GM04504 (cell line): ENCODE data around the gene SOX13.

Experiments
- DNase-seq: peaks from one replicate; pipeline ENCODE4 v3.0.0-alpha.2; 2012; ENCODE audit warnings: low read depth

The SOX13 gene

DNA sequence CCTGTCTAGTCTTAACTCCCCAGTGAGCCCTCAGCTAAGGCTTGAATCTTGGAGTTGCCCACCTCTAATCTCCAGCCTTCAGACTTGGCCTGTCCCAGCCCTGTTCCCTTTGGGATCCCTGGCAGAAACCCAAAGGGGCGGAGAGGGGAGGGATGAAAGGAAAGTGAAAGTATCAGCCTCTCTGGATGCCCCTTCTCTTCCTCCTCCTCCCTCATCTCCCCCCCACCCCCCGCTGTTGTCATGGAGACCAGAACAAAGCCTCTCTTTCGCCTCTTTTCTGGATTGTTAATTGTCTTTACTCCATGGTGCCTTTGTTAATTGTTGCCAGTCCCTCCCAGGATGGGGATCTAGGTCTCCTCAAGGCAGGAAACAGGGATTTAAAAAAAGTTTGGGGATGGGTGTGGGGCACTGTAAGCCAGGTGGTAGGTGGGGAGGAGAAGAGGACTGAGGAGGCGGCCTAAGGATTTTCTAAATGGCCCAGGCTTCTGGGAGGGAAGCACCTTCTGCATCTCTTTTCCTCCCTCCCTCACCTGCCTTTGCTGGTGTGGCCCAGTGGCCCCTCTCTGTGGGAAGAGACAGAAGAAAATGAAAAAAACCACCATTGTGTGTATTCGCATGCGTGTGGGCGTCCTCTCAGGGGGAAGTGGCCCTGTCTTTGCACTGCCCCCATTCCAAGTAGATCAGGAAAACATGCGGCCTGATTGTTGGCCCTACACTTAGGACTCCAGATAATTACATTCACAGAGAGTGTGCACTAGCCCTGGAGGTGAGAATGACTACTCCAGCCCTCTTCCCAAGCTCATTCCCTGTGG is 7.5 kb upstream of the SOX13 start:
- DNase-seq = no peak

DNA sequence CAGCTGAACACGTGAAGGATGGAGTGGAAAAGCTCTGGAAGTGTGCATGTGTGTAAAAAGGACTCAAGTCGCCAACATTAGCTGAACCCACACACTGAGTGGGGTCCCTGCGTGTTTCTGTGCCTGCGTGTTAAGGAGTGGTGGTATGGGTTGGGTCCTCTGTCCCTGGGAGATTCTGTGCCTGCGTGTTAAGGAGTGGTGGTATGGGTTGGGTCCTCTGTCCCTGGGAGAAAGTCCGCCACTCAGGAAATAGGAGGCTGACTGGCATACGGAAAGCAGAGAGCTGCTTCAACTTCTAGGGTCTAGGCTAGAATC is 7.0 kb upstream of the SOX13 start:
- DNase-seq = no peak

DNA sequence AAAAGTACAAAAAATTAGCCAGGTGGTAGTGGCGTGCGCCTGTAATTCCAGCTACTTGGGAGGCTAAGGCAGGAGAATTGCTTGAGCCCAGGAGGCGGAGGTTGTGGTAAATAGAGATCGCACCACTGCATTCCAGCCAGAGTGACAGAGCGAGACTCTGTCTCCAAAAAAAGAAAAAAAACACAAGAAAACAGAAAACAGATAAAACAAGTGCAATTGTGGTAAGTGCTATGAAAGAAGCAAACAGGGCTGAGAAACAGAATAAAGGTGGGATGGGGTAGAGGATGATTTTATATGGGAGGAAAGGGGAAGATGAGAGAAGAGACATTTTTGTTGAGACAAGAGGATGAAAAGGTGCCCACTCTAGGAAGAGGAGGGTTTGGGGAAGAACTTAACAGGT is 5.0 kb upstream of the SOX13 start:
- no peak for DNase-seq

DNA sequence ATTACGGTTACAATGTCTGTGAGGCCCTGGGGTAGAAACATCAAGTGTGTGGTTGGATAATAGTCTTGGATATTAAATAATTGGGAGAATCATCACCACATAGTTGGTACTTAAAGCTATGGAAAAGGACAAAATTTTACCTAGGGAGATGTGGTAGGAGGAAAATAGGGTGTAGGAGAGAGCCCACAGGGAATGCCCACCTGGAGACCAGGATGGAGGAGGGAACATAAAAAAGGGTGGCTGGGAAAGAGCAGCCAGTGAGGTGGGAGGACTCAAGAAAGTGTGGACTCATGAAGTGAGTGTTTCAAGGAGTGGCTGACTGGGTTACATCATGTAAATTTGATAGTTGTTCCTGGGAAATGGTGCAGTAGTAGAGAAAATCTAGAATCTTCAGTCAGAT is 3.0 kb upstream of the SOX13 start:
- no peak for DNase-seq

DNA sequence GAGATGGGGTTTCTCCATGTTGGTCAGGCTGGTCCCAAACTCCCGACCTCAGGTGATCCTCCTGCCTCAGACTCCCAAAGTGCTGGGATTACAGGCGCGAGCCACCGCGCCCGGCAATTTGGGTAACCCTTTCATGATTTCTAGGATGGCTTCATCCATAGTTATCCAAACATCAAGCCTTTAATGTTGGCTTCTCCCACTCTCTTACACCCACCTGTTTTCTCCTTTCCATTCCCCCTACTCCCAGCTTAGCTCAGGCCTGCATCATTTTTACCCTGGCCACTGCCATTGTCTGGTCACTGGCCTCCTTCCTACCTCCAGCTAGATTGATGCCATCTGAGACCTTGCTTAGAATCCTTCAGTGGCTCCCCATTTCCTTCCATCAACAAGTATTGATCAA is 2.0 kb upstream of the SOX13 start:
- no peak for DNase-seq

DNA sequence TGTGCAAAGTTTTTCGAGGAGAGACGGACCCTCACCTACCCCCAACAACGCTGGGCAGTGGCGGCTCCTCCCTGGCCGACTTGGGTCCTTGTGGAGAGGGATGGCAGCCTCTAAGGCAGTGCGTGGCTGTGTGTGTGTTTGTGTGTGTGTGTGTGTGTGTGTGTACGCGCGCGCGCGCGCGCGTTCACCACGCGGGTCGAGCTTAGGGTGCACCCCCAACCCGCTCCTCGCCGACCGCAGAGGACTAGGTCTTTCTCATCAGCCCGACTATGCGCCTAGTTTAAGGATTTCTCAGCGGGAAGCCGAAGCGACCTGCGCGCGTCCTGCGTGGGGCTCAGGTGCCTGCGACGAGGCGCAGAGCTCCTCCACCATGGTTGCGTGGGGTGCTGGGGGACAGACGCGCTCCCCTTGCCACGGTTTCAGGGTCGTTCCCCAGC is 940 bp downstream of the SOX13 start:
- DNase-seq = no peak

DNA sequence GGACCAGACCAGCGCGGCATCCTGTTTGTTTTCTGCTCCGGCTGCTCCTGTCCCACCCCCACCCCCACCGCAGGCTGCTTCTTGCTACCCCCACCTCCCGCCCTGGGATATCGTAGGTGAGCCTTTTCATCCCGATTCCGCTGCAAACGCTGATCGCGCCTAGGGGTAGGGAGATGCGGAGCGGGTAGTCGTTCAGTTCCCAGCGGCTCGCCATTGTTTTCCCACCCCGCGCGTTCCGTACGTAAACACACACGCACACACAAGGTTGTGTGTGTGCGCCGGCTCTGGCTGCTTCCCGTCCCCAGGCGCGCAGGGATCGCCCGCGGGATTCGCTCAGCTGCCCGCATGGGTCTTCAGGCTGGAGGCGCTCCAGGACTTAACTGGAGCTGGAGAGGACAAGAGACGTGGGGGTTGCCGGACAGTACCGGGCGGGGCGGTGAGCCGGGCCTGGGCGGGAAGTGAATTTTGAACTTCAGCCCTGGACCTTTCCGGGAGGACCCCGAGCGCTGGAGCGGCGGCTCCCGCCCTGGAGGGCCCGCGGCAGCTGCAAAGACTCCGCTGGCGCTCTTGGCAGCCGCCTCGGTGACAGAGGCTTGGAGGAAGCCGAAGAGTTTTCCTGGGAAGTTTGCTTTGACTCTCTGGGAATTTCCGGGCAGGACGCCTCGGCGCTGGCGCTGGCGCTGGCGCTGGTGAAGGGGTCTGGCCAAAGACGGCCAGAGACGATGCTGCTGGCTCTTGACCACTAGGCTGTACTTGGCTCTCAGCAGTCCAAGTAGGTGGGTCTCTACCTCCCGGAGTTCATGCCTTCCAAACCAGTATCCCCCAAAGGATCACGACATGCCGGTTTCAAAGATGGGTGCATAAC is 1.6 kb downstream of the SOX13 start:
- no peak for DNase-seq

DNA sequence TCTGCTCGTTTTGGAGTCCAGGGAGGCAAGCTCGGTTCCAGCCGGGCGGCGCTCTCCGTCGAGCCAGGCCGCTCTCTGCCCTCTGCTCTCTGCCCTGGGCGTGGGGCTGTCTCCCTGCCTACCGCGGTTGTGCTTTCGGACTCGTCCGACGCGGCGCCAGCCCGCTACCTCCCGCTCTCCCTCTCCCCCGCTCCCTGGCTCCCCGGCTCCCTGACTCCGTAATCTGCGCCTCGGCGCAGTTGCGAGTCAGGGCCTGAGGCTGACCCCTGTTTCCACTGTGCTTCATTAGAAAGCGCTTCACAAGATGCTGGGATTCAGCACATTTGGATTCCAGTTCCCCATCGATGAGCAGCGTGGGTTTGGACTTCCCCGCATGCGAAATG is 2.2 kb downstream of the SOX13 start:
- no peak for DNase-seq

DNA sequence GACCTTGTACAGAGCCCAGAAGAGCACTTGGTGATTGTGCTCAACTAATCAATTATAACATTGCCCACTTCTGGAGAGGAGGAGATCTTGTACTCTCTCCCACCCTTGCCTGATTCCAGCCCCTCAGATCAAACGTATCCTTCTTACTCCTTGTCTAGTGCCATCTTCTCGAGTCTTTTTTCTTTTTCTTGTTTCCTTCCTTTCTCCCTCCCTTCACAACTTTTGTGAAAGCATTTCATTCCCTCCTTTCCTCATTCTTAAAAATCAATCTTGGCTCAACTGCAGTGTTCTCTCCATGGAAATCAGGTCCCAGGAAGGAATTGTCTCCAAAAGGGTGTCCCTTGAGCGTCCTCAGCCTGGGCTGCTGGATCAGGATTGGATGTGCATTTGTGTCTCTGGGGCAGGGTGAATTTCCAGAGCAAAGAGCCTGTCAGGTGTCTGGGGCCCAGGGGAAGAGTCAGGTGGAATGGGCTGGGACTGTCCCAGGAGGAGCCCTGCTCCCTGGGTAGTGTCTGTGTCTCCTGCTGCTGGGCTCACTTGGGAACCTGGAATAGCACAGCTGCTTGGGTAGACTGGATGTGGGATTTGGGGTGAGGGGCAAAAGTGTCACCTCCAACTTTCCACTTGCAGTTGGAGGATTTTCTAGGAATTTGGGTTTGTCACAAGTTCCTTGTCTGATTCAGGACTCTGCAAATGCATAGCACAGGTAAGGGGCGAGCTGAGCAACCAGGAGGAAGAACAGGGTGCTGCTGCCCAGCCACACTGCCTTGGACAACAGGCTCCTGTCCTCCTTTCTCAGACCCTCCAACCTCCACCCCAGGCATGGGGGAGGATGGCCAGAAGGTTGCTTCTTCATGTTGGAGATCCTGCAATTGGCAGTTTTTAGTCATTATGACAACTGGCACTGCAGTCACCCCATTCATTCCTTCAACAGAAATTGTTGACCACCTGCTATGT is 3.3 kb downstream of the SOX13 start:
- no peak for DNase-seq

DNA sequence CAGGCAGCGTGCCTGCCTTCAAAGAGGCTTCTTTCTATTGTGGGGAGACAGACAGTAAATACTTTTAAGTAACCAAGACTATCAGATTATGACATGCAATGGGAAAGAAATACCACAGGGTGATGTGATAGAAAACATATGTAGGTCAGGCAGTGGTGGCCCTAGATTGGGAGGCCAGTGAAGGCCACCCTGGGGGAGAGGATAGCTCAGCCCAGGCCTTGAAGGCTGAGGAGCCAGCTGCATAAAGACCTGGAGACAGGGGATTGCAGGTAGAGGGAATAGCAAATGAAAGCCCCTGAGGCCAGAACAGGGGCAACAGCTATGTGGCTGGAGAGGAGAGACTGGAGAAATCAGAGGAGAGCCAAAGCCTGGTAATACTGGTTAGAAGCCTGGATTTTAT is 4.0 kb downstream of the SOX13 start:
- no peak for DNase-seq

DNA sequence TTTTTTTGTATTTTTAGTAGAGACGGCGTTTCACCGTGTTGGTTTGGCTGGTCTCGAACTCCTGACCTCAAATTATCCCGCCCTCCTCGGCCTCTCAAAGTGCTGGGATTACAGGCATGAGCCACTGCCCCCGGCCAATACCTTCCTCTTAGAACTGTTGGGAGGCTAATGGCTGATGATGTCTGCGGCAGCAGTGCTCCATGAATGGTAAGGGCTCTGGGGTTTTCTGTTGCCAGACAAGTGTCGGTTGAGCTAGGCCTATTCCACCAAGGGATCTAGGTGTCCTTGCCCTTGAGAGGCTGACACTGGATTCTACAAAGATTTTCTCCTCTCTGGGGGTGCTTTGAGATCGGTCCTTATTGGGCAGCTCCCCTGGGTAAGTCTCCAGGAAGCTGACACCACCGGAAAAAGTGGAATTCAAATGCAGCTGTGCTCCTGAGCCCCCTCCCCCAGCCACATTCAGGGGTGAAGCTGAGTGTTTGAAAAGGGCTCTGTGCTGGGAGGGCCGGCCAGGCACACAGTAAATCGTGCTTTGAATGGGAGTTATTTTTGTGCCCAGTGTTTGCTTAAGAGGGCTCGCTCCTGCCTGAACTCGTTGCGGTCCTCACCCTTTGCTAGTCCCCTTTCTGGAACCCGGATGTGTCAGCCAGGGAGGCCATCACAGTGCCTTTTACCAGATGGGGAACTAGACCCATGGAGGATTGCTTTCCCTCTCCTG is 5.2 kb downstream of the SOX13 start:
- DNase-seq = no peak

DNA sequence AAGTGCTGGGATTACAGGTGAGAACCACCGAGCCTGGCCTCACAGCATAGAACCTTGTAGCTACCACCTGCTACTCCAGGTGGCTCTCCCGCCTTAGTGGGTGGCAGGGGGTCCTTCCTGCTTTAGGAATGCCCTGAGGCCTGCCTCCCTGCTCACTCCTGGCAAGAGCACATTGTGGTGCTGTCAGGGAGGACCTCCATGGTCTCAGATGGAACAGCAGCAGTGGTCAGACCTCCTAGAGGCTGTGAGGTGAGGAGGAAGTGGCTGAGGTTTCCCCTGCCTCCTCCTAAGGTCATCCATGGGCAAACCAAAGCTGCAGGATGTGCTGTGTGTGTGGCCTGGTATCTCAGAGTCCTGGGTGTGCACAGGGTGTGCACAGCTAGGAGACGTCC is 6.7 kb downstream of the SOX13 start:
- no peak for DNase-seq

DNA sequence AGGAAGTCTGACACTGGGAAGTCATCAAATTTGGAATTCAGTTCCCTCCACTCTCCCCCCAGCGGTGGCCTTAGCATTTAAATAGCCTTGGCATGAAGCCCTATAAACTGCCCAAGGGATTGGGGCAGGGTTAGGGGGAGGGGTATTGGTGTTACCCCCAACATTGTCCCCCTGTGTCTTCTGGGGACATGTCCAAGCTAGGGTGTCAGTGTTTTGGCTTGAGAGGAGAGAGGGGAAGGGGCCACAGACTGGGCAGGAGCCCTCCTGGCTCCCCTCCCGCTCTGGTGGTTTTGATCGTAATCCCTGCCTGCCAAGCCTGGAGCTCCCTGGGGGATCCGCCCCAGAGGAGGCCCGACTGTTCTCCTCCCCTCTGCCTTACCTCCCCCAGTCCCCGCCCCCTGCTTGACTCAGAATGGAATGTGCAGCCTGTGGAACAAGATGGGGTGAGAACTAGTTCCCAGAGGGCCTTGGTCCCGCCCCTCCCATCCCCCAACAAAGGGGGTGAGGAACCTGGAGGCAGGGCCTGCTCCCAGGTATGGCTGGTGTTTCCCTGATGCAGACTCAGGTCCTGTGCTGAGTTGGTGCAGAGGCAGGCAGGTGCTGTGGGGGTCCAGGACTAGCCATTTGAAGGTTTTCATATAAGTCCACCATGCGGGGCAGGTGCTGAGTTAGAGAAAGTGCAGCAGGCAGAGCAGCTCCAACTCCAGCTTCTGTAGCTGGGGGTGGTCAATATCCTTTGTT is 7.4 kb downstream of the SOX13 start:
- peak; percentile 74 for DNase-seq

DNA sequence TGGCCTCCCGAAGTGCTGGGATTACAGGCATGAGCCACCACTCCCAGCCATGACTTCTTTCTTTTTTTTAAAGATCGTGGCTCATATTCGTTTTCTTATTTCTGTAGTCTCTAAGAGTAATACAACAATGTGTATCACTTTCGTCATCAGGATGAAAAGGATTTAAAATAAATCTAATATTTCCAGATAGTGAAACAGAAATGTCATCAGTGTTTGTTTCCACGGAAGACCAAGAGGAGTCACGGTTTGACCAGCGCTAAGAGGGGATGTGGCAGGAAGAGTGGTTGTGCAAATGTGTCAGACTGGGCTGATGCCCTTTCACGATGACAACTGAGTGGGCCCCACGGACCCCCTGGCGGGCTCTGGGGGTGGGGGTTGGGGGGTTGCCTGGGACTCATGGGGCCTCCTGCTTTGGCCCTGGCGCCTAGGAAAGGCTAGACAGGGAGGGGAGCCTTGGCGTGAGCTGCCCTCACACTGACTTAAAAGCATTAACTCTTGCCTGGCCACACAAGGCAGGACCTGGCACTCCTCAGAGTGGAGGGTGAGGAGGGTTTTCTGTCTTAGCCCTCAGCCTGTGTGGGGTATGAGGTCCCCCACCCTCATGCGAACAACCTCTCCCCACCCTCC is 8.4 kb downstream of the SOX13 start:
- DNase-seq = no peak

DNA sequence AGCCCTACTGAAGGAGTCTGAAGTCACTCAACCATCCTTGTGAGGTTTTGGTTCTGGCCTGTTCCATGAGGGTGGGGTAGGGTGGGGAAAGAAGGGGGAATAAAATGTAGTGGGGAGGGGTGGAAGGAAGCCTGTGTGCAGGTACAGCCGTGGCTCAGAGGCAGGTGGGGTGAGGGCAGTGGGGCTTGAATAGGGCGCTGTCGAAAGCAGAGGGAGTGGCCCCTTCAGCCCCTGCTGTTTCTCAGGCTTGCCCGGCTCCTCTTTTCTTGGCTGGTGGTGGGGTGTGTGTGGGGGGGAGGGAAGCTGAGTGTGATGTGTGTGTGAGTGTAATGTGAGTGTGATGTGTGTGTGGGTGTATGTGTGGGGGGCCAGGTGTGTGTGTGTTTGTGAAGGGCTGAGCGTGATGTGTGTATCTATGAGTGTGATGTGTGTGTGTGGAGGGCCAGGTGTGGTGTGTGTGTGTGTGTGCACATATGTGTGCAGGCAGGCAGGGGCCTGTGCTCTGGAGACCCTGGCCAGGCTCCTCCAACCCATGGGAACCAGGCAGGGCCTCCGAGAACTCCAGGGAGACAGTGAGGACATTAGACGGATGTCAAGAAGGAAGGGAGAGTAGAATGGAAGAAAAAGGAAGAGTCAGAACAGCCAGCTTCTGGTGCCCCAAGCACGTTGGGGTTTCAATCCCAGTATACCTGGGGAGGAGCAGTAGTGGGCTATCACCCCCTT is 9.0 kb downstream of the SOX13 start:
- no peak for DNase-seq

DNA sequence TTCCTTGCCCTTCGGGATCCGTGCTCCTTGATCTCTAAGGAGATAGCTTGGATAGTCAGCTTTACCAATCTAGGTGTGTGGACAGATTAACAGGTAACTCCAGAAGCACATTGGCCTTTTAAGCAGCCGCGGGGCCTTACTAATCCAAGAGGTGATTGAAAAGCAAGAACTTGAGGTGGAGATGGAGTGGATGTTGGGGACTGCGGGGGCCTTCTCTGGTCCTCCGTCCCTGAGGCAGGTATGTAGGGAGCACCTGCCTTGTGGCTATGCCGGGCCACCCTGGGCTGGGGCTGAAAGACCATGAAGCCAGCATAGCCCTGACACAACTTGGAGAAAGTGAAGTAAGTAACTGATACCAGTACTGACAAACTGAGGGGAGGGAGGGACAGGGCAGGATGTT is 10.6 kb downstream of the SOX13 start:
- DNase-seq = no peak

DNA sequence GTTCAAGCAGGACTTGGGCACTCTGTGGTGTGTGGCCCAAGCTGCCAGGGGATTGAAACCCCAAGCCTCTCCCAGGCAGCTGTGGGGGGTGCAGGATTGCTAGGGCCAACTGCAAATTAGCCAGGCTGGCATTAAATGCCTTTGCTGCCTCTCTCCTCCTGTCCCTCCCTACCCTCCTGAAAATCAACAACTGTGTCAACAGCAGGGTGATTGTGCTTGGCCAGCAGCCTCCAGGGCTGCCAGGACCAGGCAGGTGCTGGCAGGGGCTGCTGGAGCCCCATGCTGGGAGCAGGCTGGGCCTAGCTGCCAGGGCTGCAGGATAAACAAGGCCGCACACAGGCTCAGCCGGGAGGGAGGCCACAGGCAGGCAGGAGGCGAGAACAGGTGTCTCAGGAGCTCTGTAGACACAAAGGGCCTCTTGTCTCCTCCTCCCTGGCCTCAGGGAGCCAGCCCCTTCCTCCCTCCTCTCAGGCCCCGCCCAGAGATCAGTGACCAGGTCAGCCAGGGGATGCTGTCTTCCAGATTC is 11.4 kb downstream of the SOX13 start:
- no peak for DNase-seq

DNA sequence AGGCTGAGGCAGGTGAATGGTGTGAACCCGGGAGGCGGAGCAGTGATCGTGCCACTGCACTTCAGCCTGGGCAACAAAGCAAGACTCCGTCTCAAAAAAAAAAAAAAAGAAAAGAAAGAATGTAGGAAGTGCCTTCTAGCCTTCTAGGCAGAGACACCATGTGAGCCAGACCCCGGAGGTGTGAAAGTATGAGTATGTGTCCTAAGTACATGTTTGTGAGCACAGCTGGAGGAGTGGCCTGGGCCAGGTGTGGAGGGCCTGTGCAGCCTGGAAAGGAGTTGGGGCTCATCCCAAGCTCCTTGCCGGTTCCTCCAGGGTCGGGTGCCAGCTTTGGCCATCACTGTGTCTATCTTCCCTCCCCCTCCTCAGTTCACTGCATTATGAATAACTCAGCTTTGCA is 13.0 kb downstream of the SOX13 start:
- no peak for DNase-seq

DNA sequence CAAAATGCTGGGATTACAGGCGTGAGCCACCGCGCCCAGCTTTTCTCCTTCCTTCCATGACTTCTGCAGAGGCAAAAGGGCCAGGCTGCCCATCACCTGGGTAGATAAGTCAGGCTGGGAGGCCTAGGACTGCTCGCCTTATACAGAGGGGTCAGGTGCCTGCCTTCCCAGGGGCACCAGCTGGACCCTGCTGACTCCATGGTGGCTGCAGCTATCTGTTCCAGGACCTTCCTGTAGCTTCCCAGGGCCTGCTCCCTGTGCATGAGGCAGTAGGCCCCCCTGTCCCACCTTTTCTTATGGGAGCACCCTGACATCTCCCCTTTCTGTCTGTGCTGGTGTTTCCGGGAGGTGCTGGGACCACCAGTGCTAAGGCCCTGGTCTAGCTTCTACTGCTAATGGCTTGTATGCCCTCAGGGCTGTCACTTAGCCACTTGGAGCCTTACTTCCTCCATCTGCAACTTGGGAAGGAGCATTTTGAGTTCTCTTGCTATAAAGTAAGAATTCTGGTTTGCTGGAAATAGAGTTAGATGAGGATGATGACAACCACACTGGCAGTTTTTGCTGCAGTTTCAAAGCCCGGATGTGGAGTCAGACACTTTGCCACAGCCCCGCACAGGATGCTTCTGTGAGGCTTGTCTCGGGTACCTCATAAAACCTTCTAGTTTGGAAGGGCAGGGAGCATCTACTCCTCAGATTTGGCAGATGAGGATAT is 14.4 kb downstream of the SOX13 start:
- no peak for DNase-seq
